Activated T-cell treated with anti-CD3 and anti-CD28 coated beads, Interleukin-2, amount 50 U/mL, for 48 hours (primary cell): ENCODE results near the gene CHCHD6.

Experiments used
- DNase-seq, 2 experiments: peaks; one replicate each; pipeline ENCODE4 v3.0.0-alpha.2; 2020

CHCHD6 gene

DNA sequence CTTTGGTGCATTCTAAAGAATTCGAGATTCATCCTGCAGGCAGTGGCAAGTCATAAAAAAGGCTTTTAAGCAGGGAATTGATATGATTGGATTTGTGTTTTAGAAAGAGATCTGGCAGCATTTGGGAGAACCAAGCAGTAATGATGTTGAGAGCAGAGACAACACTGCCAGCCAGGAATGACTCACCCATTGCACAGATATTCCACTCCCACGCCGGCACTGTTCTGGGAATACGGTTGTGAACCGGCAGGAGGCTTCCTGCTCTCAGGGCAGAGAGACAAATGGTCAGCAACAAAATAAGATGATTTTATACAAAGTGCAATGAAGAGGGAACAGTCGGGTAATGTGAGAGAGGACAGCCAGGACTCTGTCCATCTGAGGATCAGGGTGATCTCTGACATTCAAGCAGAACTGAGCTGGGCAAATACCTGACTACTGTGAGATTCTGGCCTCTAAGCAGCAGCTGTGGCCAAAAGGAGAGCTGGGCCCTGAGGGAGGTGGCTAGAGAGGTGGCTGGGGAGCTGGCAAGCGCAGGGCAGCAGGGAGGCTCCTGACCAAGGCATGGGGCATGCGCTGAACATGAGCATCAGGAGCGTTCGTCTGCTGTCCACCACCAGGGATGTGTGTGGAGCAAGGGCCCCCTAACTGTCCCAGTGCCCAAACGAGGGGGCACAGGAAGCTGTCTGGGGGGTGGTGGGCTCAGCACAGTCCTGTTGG, 222.8 kb downstream of the CHCHD6 start:
- DNase-seq, result no peak

GRCh38 chr3:126927401-126927750, 223.3 kb downstream of the CHCHD6 start:
- no peak for DNase-seq

- no peak for DNase-seq
These were observed 223.8 kb downstream of the CHCHD6 start for GRCh38 chr3:126927846-126928245.

- DNase-seq, result no peak
These were observed 225.0 kb downstream of the CHCHD6 start for GRCh38 chr3:126928921-126929474.

DNA sequence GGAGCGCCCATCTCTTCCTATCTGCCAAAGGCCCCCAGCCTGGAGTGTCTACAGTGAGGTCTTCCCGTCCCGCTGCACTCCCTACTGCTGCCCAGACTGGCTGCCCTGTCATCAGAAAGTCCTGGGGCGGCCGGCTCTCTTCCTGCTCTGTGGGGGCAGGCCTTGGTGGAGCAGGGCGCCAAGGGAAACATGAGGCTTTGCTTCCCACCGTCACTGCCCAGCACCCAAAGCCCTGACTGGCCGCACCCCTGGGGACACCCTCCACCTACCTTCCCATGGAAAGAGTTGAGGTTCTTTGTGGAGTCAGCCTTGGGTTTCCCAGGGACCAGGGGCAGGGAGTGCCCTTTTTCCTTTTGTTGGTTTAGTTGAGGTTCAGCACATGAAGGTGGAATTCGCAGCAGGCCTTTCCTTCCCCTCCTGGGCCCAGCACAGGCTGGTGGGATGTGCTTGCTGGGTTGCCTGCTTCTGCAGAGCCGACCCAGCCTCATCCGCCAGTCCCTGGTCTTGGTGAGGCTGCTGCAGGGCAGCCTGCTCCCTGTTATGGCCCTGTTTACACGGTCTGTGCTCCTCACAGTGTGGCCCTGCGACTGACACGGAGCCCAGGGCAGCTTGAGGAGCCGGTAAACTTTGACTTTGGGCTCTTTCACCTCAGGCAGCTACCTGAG, 227.0 kb downstream of the CHCHD6 start:
- no peak for DNase-seq

GRCh38 chr3:126931806-126932187, 227.8 kb downstream of the CHCHD6 start:
- no peak for DNase-seq

- DNase-seq, result no peak
These were observed 228.3 kb downstream of the CHCHD6 start for GRCh38 chr3:126932188-126932931.

DNA sequence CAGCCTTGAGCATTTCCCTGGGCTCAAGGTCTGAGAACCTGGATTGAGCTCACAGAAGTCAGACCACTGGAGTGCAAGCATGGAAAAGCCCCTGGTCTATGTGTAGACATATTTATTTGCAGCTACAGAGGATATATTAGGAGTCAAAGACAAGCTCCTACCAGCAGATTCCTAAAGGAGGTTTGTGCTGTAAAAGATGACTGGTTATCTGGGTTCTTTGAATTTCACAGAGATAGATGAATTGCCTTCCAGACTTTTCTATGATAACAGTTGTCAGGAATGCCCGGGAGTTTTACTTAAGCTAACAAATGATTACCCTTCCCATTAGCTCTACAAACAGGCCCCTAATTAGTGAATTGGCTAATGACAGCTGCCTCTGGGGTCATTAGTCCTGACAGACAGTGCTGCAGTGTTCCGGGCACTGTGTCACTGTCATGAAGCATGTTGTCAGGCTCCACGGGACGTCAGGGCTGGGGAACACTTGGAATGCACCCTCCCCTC, 230.0 kb downstream of the CHCHD6 start:
- DNase-seq, result no peak

DNA sequence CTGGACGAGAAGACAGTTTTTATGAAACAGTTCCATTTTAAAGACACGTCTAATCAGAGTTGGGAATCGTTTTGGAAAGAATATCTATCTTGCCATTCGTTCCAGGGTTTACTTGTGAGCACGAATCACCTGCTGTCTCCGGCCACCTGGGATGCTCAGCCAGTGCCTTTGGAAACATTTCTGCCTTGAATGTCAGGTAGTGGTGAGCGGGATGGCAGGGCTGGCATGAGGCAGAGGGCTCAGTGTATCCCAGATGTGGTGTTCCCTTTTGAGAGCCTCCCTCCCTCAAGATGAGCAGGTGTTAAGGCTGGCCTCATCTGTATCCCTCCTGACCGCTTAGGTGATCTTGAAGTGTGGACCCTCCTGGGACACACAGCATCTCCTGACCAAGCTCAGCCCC, 231.0 kb downstream of the CHCHD6 start:
- DNase-seq, result no peak

DNA sequence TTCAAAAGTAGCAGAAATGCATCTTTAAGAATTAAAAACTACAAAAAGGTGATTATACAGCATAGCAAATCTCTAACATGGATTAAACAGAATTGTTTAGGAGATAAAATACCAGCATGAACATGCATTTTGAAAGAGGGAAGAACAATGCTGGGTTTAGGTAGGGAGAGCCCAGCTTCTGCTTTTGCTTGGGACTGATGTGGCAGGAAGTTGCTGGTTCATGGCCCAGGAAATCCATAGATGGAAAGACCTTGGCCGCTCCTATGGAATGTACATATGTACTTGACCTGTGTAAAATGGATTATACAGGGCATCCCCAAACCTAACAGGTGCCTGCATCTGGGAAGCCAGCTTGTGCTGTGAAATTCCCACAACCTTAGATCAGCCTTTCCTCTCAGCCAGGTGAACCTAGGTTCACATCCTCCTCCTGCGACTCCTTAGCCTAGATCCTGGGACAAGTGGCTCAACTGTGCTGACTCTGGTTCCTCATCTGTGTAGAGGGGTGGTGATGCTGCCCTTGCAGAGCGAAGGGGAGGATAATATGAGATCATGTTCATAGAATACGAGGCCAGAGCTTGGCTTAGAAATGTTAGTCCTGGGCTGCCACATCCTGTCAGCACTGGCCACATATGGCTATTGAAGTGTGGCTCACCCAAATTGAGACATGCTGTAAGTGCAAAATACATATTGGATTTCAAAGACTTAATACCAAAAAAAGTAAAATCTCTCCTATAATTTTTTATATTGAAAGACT, 231.9 kb downstream of the CHCHD6 start:
- DNase-seq, result no peak

- no peak for DNase-seq
These were observed 232.9 kb downstream of the CHCHD6 start for GRCh38 chr3:126936853-126937425.

DNA sequence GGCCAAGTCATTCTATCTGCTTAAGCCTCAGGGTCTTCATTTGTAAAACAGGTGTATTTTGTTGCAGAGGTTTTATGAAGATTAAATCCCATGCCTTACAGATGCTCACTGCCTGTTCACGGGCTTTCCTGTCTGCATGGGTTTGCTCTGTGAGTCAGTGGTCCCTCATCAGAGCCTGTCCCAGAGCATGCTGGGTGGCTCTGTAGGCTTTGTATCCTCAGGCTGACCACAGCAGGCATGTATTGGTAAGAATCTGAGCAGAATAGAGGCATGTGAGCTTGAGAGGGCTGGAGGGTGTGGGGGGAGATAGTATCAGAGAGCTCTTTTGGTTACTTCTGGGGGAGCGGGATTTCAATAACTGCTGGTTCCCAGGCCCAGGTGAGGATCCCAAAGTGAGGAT, 233.5 kb downstream of the CHCHD6 start:
- no peak for DNase-seq

GRCh38 chr3:126937973-126938372, 233.9 kb downstream of the CHCHD6 start:
- no peak for DNase-seq

- DNase-seq, result no peak
These were observed 234.7 kb downstream of the CHCHD6 start for GRCh38 chr3:126938520-126939337.

GRCh38 chr3:126939338-126939718, 235.3 kb downstream of the CHCHD6 start:
- DNase-seq, result no peak

- no peak for DNase-seq
These were observed 235.7 kb downstream of the CHCHD6 start for GRCh38 chr3:126939733-126940132.

- DNase-seq, result no peak
These were observed 237.8 kb downstream of the CHCHD6 start for GRCh38 chr3:126941721-126942270.

DNA sequence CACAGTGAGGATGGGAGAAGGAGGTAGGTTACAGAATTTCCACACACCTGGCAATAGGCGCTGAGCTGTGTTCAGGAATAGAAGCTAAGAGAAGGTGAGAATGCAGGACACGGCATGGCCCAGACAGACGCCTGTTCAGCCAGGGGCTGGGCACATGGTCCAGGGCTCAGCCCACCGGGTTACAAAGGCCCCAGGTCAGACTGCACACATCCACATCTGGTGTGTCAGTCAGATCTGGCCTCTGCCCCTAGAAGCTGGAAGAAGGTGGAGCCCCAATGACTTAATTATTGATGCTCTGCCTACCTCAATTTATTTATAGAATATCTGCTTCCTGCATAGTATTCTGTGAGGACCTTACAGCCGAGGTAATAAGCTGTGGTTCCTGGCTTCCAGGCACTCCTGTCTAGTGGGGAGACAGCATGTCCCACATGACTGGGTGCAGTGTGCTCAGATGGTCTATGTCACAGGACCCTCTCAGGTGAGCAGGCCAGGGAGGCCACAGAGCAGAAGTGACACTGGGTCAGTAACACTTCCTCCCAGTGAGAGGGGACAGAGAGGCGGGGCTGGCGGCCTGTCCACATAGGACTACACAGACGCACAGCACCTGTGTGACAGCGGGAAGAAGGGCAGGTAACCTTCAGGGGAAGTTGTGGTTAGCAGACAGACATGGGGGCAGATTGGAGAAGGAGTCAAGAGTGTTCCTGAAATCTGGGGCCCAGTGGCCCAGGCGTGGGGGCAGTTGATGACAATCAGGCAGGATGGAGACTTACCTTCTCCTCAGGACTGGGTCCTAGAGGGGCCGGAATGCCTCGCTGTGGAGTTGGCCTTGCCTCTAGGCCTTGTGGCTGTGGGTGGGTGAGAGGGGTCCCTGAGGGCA, 240.3 kb downstream of the CHCHD6 start:
- DNase-seq, result no peak

GRCh38 chr3:126945171-126945721, 241.2 kb downstream of the CHCHD6 start:
- no peak for DNase-seq

DNA sequence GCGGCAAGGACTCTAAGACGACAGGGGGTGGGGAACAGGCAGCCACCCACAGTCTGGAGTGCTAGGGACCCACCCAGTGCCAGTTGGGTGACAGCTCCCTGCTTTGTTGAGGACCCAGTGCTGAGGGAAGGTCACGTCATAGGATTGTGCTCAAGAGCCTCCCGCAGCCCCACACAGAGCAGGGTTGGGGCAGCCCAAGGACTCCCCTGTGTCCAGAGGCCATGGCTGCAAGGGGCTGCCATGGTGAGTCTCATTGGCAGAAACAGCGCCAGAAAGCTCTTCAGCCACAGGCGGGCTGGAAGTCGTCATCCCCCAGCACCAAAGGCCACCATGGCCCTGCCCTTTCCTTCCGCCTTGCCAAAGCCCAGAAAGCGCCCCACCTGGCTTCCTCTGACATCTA, 241.9 kb downstream of the CHCHD6 start:
- no peak for DNase-seq
